Large intestine (tissue), 3 donors: ENCODE measurements around the gene SLC26A8. TPM values are rescaled to one million over a fixed set of nuclear protein-coding genes. Genes with fewer than 3 reads are reported as not detected.
A peak's percentile ranks its signal among the peaks of the same experiment; 100 is the strongest.
"Not testable (repeated sequence)": the region's sequence is repeated elsewhere in the genome, so short reads cannot be mapped to it uniquely, and the experiment has no call there.

Experiments used
- DNase-seq, 2 donors: peaks; one replicate each; pipeline versions ENCODE4 v3.0.0 to v3.0.0-alpha.2; 2013
- H3K27ac ChIP-seq: one replicate; pipeline ENCODE4 v1.5.1; 2013; ENCODE audit warnings: low read length
- H3K27me3 ChIP-seq: 2 replicates; pipeline ENCODE4 v1.6.1; 2013; ENCODE audit warnings: low read length; ENCODE audit not compliant: control insufficient read depth, insufficient read depth
- H3K36me3 ChIP-seq: 2 replicates; pipeline ENCODE4 v1.6.1; 2013; ENCODE audit warnings: low read length; ENCODE audit not compliant: control insufficient read depth, insufficient read depth
- H3K4me1 ChIP-seq: one replicate; pipeline ENCODE4 v1.6.1; 2013; ENCODE audit warnings: low read length; ENCODE audit not compliant: control insufficient read depth, insufficient read depth
- H3K4me3 ChIP-seq: one replicate; pipeline ENCODE4 v1.5.1; 2013; ENCODE audit warnings: low read length
- H3K9me3 ChIP-seq: one replicate; pipeline ENCODE4 v1.6.1; 2013; ENCODE audit warnings: mild to moderate bottlenecking, low read depth, low read length, moderate library complexity; ENCODE audit not compliant: control insufficient read depth
- WGBS: methylation state at CpG from one replicate; pipeline ENCODE4 v1.1.5; 2013; ENCODE audit warnings: low lambda C conversion rate; ENCODE audit not compliant: insufficient coverage; 5-methylcytosine and 5-hydroxymethylcytosine counted together
- polyA plus RNA-seq: library from polyadenylated mRNA; unstranded; fragments of 120-200 nt; gene quantifications from one replicate; pipeline ENCODE4 v1.2.1, GENCODE V29; 2013

SLC26A8 gene
- polyA plus RNA-seq, 1 donor = 0.24 TPM

DNA sequence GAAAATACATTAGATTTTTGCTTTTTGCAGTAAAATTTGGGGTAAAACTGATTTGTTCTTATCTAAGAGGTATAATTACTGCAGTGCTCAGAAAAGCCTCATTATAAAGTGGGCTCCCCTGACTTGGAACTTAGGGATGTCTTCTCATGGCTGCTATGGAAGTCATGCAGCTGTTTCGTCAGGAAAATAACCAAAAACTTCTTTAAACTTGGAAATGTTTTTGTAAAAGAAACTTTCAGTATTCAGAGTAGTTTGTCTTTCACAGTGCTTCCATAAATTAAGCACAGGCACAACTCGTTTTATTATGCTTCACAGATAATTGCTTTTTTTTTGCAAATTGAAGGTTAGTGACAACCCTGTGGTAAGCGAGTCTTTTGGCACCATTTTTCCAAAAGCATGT lies 10.0 kb upstream of the SLC26A8 start:
- Histone ChIP-seq H3K4me1 (peaks cover 5% of the 10 kb centered on the region), H3K9me3 (no peaks in the 10 kb centered on the region), H3K4me3 (no peak overlapping the region), H3K36me3 (no peaks in the 10 kb centered on the region), H3K27ac (no peak overlapping the region), H3K27me3 (no peaks in the 10 kb centered on the region)
- no peak for DNase-seq
- 63% methylated on average over 2 of the region's 3 CpGs for WGBS

DNA sequence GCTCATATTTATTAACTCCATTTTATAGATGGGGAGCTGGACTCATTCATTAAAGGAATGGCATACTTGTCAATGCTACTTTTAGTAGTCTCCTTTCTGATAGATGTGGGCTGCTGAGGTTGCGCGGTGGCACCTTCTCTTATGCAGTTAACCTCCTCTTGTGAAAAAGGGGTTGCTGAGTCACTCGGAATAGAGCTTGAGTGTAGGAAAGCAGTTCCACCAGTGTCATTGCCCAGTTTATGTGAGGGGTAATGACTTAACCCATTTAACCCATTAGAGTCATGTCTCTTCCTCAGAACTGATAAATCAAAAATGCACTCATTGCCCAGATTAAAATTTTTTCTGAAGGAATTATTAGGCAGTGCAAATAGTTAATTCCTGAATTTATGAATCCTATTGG lies 9.5 kb upstream of the SLC26A8 start:
- no peak overlapping the region for H3K4me3 ChIP-seq
- no peak for DNase-seq
- WGBS = no CpG with 5 or more reads among the region's 3 CpGs
- no peaks in the 10 kb centered on the region for H3K36me3 ChIP-seq
- H3K27ac ChIP-seq = no peak overlapping the region
- peaks cover 5% of the 10 kb centered on the region for H3K4me1 ChIP-seq
- no peaks in the 10 kb centered on the region for H3K9me3 ChIP-seq
- no peaks in the 10 kb centered on the region for H3K27me3 ChIP-seq

DNA sequence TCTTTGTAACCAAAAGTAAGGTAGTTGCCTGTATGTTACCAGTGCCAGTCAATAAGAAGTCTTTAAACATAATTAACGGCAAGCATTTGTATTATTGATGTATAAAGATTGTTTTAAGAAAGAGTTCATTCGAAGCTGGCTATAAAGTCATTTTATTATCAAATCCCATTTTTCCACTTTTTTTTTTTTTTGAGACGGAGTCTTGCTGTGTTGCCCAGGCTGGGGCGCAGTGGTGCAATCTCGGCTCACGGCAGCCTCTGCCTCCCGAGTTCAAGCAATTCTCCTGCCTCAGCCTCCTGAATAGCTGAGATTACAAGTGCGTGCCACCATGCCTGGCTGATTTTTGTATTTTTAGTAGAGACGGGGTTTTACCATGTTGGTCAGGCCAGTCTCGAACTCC lies 8.7 kb upstream of the SLC26A8 start:
- H3K4me3 ChIP-seq, H3K27ac ChIP-seq, H3K27me3 ChIP-seq, H3K9me3 ChIP-seq, H3K36me3 ChIP-seq, H3K4me1 ChIP-seq, DNase-seq: not testable (repeated sequence)
- 100% methylated on average over 1 of the region's 10 CpGs for WGBS

DNA sequence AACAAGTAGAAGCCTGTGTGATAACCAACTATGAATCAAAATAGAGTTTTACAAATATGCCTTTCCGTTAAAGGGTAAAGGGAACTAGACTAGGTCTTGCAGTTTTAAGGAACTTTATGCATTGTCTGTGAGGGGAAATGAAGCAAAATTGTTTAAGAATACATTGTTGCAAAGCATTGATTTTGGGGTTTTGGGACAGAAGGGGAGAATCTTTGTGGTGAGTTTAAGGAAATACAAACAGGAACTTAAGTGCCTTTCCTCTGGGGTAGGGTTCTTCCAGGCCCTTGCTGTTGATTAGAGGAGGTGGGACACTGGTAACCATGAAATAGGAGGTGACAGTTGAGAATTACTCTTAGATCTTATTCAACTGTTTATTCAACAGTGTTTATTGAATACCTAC lies 7.8 kb upstream of the SLC26A8 start:
- no peaks in the 10 kb centered on the region for H3K9me3 ChIP-seq
- 80% methylated on average over 1 of the region's 1 CpG for WGBS
- H3K27me3 ChIP-seq = no peaks in the 10 kb centered on the region
- H3K27ac ChIP-seq = no peak overlapping the region
- no peak for DNase-seq
- no peak overlapping the region for H3K4me3 ChIP-seq
- no peaks in the 10 kb centered on the region for H3K36me3 ChIP-seq
- no peaks in the 10 kb centered on the region for H3K4me1 ChIP-seq

DNA sequence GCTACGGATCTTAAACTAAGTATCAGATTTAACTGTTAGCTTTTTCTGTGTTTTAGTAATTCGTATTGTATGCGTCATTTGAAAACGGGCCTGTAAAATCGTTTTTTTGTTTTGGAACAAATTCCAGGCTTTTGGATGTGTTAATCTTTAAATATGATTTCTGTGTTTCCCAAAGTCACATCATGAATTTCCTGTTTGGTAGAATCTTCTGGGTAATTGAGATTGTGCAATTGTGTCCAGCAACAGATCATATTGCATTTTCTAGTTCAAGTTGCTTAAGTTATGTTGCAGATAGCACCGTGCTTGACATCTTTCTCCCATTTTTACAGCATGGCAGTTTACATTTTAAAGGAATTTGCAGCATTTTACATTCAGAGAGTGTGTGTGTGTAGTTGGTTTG lies 5.0 kb upstream of the SLC26A8 start:
- 20% methylated on average over 4 of the region's 6 CpGs for WGBS
- Histone ChIP-seq H3K4me1 (no peaks in the 10 kb centered on the region), H3K27me3 (peaks cover 4% of the 10 kb centered on the region), H3K4me3 (peak overlapping the region; percentile 98), H3K9me3 (no peaks in the 10 kb centered on the region), H3K27ac (peak overlapping the region; percentile 86), H3K36me3 (no peaks in the 10 kb centered on the region)
- peak; percentile 38 to 66 for DNase-seq

DNA sequence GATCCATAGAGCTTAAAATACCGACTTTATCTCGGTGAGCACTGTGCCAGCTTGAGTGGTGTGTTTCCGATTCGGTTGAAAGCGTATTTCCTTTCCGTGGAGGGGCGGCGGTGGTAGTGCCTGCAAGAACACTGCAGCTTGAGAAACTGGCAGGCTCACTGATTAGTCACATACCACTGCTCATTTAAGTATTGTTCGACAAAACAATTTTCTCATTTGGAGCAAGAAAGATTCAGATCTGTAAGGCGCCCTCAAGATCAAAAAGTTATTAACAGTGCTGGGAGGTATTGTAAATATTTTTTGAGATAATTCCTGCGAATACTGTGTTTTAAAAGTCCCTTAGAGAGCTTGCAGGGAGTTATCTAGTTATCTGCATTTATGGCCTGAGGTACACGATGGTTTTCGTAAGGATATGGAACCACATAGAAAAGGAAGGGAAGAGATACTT lies 4.5 kb upstream of the SLC26A8 start:
- Histone ChIP-seq H3K27ac (peak overlapping the region; percentile 86), H3K27me3 (peaks cover 4% of the 10 kb centered on the region), H3K9me3 (no peaks in the 10 kb centered on the region), H3K36me3 (no peaks in the 10 kb centered on the region), H3K4me1 (no peaks in the 10 kb centered on the region), H3K4me3 (peak overlapping the region; percentile 98)
- WGBS = 0% methylated on average over 2 of the region's 13 CpGs
- peak; percentile 27 to 76 for DNase-seq

DNA sequence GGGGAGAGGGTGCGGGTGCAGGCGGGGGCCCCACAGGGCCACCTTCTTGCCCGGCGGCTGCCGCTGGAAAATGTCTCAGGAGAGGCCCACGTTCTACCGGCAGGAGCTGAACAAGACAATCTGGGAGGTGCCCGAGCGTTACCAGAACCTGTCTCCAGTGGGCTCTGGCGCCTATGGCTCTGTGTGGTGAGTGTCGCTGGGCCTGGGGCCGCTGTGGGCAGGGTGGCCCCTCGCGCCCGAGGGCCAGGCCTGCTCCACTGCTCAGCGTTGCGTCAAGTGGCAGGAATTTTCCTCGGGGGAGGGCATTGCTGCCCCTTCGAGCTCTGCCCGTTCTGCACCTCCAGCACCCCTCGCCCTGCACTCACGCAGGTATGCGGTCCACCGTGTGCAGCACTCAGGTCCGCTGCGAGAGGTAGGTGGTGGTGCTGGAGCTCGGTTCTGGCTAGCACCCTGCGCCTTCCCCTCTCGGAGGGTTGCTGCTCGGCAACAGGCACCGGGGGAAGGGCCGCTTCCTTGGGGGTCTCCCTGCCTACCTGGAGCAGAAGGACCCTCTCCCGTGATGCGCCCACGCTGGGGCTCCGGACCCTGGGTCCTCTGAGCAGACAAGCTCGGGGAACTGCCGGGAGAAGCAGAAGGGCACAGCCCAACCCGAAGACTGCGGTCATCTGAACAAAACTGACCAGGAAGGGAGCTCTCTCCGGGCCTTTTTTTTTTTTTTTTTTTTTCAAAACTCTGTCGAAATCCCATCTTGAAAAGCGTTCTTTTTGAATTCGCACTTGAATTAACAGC lies 3.8 kb upstream of the SLC26A8 start:
- no peaks in the 10 kb centered on the region for H3K4me1 ChIP-seq

DNA sequence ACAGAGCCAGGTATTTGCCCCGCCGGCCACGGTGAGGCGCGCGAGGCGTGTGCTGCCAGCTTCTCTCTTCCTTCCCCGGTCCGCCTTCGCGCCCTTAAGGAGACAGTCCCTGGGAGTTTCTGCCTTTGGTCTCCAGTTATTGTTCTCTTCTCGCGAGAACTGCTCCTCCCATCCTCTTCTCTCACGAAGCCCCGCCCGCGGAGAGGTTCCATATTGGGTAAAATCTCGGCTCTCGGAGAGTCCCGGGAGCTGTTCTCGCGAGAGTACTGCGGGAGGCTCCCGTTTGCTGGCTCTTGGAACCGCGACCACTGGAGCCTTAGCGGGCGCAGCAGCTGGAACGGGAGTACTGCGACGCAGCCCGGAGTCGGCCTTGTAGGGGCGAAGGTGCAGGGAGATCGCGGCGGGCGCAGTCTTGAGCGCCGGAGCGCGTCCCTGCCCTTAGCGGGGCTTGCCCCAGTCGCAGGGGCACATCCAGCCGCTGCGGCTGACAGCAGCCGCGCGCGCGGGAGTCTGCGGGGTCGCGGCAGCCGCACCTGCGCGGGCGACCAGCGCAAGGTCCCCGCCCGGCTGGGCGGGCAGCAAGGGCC lies 3.2 kb upstream of the SLC26A8 start, which contains the start of gene MAPK14:
Gene MAPK14 (plus strand): TSS at position 308 of the 587 bp plus-strand sequence. CDS start 350 bp downstream, outside the sequence.
- peak; percentile 100 for DNase-seq
- Histone ChIP-seq H3K4me1 (no peaks in the 10 kb centered on the region), H3K9me3 (no peaks in the 10 kb centered on the region), H3K36me3 (no peaks in the 10 kb centered on the region), H3K27me3 (peaks cover 4% of the 10 kb centered on the region), H3K4me3 (peak within 1 kb of the TSS; percentile 98), H3K27ac (peak within 1 kb of the TSS; percentile 86)
- WGBS = no CpG with 5 or more reads among the region's 62 CpGs

More for the DNA sequence above, 3.8 kb upstream of the SLC26A8 start:
- Histone ChIP-seq H3K27ac (peak overlapping the region; percentile 86), H3K9me3 (no peaks in the 10 kb centered on the region), H3K27me3 (peaks cover 4% of the 10 kb centered on the region), H3K36me3 (no peaks in the 10 kb centered on the region), H3K4me3 (peak overlapping the region; percentile 98)
- peak; percentile 25 to 69 for DNase-seq
- 0% methylated on average over 1 of the region's 44 CpGs for WGBS

DNA sequence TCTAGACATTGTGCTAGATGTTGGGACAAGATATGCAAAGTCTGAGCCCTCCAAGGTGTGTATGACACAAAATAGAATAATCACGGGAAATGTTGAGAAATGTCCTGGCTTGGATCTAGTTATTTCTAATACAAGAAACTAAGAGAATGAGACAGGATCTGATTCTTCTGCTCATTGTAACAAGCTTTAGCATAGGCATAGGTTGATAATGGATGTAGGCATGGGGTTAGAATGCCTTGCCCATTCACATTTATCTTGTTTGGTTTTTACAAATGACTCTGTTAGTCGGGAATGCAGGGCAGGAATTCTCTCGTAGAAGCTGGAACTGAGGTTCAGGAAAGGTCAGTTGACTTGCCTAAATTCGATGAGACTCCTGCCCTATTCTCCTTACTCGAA lies 1.5 kb upstream of the SLC26A8 start:
- Histone ChIP-seq H3K4me3 (no peak overlapping the region), H3K36me3 (no peaks in the 10 kb centered on the region), H3K9me3 (no peaks in the 10 kb centered on the region), H3K27ac (no peak overlapping the region), H3K4me1 (no peaks in the 10 kb centered on the region), H3K27me3 (peaks cover 4% of the 10 kb centered on the region)
- DNase-seq = no peak
- 86% methylated on average over 1 of the region's 5 CpGs for WGBS

DNA sequence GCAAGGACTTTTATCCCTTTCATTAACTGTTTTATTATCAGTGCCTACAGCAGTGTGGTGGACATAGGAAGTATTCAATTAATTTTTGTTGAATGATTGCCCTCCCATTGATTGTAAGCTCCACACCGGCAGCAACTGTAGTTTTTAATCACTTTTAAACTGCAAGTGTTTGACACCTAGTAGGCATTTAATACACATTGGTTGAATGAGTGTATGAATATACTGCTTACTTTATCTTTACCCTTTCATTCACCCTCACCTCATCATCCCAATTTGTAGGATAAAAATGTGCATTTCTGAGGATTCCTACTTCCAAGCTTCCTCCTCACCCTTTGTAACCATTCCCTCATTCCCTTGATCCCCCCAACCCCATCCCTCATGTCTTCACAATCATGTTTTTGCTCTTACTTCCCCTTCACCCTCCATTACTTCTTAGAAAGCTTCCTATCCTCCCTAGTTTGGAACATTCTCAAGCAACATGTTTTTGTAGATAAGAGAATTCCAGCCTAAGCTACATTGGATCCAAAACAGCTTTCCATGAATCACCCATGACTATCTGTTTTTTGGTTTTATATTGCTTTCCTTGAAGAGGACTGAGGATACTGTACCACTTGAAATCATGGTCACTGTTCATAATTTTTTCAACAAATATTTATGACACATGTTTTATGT lies 955 bp upstream of the SLC26A8 start:
- no peaks in the 10 kb centered on the region for H3K4me1 ChIP-seq
- no peaks in the 10 kb centered on the region for H3K9me3 ChIP-seq
- 100% methylated on average over 1 of the region's 1 CpG for WGBS
- H3K27me3 ChIP-seq = peaks cover 4% of the 10 kb centered on the region
- H3K36me3 ChIP-seq = no peaks in the 10 kb centered on the region
- no peak overlapping the region for H3K4me3 ChIP-seq
- H3K27ac ChIP-seq = no peak overlapping the region
- DNase-seq = no peak
